GM21528 (cell line): ENCODE results near the gene ARHGEF25.
"Not testable (repeated sequence)": the region's sequence is repeated elsewhere in the genome, so short reads cannot be mapped to it uniquely, and the experiment has no call there.

Experiments used
- ATAC-seq: cut with Tn5 transposase; IDR thresholded peaks from one replicate; pipeline ENCODE4 v1.9.1; 2021; ENCODE audit warnings: mild to moderate bottlenecking, moderate library complexity; ENCODE audit not compliant: unreplicated experiment, low FRiP score

The ARHGEF25 gene

DNA sequence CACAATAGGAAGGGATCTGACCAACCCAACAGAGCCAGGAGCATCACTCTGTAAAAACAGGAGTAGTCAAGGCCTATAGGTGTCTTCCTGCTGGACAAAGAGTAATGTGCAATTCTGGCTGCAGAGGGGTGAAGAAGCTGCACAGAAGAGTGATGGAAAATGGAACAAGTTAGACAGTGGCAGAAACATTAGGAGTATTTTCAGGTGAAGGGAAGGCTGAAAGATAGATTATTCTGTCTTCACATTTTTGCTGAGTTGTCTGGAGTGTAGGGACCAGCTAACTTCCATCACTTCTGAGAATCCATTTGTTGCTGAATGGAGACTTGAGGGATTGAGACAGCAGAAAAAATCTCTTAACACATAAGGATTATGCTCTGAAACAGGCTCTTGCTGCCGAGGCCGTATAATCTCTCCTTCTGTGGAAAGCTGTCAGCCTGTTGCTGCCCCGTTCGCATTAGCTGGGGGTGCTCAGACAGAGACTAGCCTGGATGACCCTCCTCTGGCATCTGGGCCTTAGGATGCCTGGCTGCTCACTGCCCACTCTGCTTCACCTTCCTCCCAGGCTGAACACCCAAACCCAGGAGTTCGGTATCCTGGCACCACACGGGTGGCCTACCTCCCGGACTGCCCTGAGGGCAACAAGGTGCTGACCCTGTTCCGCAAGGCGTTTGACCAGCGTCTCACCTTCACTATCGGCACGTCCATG lies 3.1 kb upstream of the ARHGEF25 start:
- ATAC-seq, result no peak

DNA sequence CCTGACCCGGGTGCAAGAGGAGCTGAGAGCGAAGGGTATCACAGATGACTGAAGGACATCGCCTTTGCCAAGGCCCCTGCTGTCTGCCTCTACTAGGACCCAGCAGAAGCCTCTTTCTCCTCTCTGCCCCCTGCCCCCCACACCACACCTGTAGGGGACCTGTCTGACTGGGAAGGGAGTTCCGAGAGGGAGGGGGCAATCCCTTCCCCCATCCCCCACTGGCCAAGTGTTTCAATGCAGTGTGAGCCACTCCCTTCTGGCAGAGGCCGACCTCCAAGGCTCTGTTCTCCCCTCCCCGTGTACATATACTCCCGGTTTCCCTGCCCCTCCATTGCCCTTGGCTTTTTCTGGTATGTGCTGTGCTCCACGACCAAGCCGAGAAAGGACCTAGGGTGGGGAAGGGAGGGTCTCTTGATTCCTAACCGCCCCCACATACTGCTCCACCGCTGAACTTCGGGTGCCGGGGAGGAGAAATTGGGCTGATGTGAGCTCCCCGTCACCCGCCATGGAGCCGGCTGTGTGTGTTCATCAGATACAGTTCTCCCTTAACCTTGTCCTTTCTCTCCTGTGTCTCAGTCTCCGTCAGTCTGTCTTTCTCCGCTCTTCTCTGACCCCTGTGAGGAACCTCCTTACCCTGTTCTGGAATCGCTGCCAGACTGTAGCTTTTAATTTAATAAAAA lies 2.0 kb upstream of the ARHGEF25 start:
- no peak for ATAC-seq

DNA sequence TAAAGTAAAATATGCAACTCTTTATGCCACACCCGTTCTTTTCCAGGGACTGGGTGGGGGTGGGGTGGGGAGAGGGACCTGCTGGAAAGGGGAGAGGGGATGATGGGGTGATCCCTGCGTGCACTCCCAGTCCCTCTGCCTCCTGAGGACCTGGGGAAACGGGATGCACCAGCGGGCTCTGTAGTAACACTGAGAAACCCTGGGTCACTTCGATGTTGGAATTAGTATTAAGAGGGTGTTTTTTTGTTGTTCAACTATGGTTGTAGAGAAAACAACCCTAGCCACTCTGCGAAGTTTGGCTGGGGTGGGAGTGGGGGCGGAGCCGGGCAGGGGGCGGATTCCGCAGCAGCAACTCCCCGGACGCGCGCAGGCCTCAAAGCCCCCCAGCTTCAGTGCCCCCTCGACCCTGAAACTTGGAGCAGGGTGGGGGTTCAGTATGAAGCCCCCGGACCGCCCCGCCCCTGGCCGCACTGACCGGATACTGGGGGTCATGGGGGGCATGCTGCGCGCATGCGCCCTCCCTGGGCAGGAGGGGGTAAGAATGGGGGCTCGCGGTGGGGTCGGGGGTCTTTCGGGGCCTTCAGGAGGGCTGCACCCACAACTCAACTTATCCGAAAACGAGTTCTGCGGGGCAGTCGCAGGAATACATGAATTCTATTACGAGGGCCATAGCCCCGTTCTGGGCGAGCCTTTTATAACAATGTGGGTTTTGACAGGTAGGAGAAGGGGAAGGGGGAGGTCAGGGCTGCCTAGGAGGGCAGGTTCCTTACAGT lies 1.3 kb upstream of the ARHGEF25 start:
- no peak for ATAC-seq

DNA sequence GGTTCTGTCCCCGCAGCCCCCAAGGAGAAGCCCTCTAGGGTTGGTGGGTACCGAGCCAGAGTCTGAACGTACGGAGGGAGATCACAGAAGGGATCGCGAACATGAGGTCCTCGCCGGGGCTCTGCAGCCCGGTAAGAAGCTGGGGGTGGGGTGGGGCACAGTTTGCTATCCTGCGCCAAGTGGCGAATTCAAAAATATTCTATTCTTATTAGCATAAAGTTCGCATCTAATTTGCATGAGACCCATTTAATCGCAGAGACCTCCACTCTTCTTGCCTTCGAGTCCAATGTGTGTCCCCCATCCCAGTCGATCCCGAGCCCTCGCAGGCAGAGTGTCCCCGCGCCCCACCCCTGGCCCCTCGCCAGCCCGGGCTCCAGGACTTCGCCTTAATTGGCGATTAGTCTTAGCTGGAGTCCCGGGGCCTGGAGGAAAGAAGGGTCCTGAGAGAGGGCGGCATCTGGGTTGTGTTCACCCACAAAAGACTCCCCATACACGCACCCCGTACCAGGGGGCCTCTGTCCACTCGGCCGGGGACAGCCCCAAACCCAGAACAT lies 604 bp upstream of the ARHGEF25 start:
- ATAC-seq, result no peak

DNA sequence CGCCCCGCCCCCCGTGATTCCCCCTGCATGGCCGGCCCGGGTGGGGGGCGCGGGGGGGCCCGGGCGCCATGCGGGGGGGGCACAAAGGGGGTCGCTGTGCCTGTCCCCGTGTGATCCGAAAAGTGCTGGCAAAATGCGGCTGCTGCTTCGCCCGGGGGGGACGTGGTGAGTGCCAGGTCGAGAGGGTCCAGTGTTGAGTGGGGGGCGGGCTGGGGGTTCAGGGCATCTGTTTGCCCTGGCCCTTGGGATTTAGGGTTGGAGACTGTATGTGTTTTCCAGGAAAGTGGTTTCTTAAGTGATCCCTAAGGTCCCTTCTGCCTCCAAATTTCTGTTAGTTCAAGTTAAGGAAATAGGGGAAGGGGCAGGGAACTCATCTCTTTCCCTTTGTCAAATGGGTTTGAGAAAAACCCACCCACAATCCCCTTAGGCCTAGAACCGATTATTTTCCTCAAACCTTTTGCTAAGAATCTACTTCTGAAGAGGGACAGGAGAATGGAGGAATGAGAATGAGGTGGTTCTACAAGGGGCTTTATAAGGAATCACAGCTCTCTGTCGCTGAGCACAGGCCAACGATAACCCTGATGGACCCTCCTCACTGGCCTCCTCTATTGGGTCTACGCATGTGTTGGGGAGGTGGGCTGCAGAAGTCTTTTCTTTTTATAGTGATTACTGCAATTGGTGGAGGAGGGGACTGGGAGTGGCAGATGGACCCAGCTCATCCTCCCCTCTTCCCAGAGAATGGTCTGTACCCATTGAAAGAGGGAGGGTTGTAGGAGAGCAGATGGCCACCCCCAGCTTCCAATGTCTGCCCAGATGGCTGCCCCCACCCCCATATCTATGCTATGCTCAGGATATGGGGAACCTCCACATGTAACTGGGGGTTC lies 834 bp downstream of the ARHGEF25 start:
- ATAC-seq, result no peak

DNA sequence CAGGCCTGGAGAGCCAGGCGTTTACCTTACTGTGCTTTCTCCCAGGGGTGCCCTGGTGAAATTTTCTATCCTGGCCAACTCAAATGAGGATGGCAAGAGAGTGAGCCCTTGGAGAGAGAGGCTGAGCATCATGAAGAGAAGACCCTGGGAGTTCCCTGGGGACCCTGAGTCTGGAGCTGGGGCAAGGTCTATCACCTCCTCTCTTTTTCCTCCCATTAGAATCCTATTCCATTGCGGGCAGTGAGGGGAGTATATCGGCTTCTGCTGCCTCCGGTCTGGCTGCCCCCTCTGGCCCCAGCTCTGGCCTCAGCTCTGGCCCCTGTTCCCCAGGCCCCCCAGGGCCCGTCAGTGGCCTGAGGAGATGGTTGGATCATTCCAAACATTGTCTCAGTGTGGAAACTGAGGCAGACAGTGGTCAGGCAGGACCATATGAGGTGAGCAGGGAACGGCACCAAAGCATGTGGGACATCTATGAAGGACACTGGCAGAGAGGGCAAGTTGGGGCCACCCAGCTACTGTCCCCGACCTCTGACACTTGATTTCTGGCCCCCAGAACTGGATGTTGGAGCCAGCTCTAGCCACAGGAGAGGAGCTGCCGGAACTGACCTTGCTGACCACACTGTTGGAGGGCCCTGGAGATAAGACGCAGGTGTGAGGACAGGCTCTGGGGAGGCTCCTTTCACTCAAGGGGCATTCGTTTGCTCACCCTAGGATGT lies 1.6 kb downstream of the ARHGEF25 start:
- no peak for ATAC-seq

DNA sequence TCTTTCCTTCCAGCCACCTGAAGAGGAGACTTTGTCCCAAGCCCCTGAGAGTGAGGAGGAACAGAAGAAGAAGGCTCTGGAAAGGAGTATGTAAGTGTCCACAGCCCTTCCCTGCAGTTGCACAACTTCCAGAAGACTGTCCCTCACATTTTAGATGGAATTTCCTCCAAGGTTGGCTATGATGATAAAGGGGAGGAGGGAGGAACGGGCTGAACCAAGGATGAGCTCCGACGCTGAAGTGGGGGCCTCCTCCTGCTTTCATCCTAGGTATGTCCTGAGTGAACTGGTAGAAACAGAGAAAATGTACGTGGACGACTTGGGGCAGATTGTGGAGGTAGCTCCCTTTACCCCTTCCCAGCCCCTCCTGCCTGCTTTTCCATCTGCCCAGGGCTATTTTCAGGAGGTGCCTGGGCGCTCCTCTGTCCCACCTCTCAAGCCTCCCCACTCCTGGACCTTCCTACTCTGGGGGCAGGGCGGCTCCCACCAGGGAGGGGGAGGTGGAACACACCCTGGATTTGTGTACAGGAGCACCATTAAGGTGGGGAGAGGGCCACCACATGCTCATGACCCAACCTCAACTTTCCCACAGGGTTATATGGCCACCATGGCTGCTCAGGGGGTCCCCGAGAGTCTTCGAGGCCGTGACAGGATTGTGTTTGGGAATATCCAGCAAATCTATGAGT lies 2.3 kb downstream of the ARHGEF25 start:
- no peak for ATAC-seq

DNA sequence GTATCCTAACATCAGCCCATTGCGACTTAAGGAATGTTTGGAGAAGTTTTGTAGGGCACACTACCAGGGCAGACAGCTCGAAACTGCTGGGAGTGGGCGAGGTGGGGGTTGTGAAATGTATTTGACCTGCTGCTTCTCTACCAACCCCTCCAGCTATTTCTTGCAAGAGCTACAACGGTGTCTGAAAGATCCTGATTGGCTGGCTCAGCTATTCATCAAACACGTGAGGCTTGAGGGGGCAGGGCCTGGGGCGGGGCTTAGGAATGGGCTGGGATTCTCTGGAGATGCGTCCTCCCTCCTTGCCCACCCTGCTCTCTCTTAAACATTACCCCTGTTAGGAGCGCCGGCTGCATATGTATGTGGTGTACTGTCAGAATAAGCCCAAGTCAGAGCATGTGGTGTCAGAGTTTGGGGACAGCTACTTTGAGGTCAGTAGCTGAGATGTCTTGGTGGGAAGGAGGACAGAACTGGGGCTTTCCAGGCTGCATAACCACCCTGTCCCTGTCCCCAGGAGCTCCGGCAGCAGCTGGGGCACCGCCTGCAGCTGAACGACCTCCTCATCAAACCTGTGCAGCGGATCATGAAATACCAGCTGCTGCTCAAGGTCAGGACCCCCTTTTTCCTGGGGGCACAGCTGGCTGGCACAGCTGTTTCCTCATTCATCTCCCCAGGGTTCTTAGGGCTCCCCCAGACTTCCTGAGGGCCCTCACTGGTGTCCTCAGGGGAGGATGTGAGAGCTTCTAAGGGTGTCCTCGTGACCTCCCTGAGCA lies 3.1 kb downstream of the ARHGEF25 start:
- ATAC-seq, result peak; percentile 60

DNA sequence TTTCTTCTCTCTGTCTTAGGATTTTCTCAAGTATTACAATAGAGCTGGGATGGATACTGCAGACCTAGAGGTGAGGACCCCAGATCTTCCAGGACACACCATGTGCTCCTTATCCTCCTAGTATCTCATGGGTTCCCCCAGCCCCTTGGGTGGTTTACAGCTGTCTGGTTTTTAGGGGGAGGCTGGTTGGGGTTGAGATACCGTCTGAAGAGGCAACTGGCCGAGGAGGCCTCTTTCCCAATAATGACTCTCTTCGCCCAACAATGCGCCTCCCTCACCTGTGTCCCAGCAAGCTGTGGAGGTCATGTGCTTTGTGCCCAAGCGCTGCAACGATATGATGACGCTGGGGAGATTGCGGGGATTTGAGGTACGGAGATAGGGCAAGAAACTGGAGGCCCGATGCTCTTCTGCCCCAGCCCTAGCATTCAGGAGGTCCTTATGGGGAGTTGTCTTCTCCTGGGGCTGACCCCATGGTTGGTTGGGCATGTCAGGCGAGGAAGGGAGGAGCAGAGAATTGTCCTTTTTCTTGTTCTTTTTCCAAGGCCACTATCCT lies 3.8 kb downstream of the ARHGEF25 start:
- ATAC-seq, result no peak

DNA sequence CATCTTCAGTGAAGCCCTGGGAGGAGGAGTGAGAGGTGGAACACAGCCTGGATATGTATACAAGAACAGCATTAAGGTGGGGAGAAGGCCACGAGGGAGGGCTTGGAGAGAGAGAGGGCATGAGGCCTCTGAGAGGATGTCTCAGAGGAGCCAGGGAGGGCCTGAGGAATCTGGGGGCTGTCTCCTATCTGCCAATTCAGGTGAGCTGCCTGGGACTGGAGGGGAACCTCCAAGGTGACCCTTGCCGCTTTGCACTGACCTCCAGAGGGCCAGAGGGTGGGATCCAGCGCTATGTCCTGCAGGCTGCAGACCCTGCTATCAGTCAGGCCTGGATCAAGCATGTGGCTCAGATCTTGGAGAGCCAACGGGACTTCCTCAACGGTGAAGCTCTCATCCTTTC lies 4.4 kb downstream of the ARHGEF25 start:
- ATAC-seq, result no peak

DNA sequence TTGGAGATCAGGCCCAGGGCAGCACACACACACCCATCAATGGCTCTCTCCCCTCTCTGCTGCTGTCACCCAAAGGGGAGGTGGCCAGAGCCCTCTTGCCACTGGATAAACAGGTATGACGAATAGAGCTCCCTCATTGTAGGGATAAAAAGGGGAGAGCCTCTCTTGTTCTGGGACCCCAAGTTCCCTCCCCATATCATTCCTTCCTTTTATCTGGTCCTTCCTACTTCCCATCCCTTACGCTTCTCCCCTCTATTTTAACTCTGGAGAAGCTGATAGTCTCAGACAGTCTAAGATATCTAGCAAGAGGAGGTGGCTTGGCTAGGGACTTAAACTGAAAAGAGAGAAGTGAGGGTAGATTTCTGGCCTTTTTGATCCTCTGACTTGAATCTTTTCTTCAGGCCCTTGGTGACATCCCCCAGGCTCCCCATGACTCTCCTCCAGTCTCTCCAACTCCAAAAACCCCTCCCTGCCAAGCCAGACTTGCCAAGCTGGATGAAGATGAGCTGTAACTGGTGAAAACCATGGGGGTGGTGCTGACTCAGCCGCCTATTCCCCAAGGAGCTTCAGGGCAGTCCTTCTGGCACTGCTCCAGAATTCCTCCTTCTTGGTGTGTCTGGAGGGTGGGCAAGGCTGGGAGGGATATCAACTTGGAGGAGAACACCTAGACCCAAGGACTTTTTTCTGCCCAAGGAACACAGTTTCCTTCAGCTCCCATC lies 5.3 kb downstream of the ARHGEF25 start:
- no peak for ATAC-seq

DNA sequence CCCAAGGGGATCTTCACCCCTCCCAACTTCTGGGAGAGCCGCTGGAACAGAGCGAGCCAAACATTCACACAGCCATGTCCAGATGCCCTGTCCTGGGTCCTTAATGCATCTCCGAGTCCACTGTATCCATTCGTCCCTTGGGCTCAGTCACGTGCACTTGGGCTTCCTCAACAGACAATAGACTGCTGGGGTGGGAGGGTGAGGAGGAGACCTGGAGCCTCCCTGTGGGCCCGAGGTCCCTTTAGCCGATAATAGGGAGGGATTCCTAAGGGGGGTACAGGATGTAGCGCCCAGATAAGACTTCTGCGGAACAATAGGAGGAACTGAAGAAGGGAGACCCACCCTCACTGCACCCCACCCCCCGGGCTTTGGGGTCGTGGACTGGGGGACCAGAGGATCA lies 6.7 kb downstream of the ARHGEF25 start:
- no peak for ATAC-seq

DNA sequence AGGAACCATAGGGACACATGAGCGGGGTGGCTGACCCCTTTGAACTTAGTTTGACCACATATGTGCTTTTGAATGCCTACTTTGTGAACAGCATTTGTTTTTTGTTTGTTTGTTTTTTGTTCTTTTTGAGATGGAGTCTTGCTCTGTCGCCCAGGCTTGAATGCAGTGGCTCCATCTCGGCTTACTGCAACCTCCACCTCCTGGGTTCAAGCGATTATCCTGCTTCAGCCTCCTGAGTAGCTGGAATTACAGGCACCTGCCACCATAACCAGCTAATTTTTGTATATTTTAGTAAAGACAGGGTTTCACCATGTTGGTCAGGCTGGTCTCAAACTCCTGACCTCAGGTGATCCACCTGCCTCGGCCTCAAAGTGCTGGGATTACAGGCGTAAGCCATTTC lies 7.2 kb downstream of the ARHGEF25 start:
- not testable (repeated sequence) for ATAC-seq

DNA sequence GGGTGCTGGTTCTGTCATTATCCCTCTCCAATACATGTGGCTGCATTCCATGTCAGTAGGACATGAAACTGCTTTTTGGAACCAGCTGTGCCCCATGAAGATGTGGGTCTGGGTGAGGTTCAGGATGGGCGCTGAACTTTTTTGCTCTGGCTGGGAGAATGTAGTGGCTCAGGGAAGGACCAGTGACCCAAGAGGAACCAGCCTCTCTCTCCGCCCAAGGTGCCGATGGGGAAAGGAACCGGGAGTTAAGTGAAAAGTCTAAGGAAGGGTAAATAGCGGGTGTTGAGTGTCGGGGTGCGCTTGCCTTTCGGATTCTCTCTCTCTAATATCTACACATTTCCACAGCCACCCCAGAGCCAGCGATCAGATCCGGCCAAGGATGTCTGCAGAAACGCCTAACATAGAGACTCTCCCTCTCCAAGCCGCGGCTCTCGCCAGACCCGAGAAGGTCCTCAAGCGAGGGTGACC lies 7.8 kb downstream of the ARHGEF25 start:
- no peak for ATAC-seq

DNA sequence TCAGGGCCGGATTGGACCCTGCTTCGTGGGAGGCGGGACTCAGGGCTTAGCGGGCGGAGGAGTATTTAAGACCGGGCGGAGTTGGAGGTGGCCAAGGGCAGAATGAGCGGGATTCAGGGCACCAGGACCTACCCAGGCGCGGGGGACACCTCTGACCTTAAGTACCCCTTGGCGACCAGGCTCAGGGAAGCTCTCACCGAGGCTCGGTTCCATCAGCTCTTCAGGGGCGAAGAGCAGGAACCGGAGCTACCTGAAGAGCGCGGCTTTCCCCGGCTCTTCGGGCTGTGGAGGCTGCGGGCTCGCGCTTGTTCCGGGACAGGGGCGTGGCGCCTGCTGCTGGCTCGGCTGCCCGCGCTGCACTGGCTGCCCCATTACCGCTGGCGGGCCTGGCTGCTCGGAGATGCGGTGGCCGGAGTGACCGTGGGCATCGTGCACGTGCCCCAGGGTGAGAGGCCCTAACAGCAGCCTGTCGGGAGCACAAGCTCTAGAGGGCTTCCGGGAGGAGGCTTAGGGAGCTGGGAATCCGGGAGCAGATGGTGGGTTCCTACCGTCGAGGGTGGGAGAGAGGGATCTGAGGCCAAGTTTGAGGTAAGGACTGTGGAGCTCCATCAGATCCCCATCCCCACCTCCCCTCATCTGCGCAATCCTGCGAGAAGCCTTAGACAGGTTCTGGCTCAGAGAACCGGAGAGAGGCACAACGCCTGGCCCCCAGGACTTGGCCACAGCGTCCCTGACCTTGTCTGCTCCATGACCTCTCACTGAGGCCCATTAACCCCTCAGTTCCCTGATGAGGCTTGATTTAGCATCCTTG lies 8.4 kb downstream of the ARHGEF25 start:
- ATAC-seq, result no peak

DNA sequence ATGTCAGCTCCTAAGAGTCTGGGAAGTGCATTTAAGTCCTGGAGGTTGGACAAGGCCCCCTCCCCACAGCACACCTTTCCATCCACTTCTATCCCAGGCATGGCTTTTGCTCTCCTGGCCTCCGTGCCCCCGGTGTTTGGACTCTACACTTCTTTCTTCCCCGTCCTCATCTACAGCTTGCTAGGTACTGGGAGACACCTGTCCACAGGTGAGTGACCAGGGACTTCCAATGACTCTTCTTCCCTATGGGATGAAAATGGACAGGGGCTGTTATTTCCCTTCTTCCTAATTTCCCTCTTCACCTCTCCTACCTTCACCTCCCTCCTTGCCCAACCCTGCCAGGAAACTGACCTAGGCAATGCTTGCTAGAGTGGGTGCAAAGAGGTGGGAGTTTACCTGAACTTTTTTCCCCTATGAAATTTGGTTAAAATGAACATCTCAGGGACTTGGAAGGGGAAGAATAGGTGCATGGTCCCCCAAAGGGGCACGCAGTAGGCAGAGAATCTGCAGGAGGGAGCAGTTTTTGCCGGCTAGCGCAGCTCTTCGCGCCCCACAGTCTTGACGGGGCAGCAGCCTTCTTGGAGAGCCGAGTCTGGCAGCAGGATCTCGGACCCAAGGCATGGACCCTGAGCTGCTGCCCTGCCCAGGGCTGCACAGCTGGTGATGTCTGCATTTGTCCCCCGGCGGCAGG lies 9.2 kb downstream of the ARHGEF25 start:
- no peak for ATAC-seq
